Tibial nerve (tissue), 4 donors: Measurements from ENCODE around the gene TMEM239. TPM values are rescaled to one million over a fixed set of nuclear protein-coding genes. Genes with fewer than 3 reads are reported as not detected.

ENCODE experiments used
- DNase-seq, 2 donors: peaks; one replicate each; pipeline ENCODE4 v3.0.0-alpha.2; 2019; ENCODE audit warnings: low spot score in 2 of 2
- H3K27ac ChIP-seq, 4 donors: fragments of 200-600 bp; sonication (generic) in 3 of 4; one replicate each; pipeline ENCODE4 v1.5.1; 2017 to 2019; ENCODE audit warnings: mild to moderate bottlenecking in 1 of 4
- H3K27me3 ChIP-seq, 2 donors: fragments of 200-600 bp; sonication (generic) in 1 of 2; one replicate each; pipeline versions ENCODE4 v1.5.1 to v1.6.0; 2017 to 2019
- H3K36me3 ChIP-seq, 3 donors: fragments of 200-600 bp; sonication (generic); one replicate each; pipeline ENCODE4 v1.5.1; 2018 to 2019
- H3K4me1 ChIP-seq, 4 donors: fragments of 200-600 bp; sonication (generic) in 3 of 4; one replicate each; pipeline ENCODE4 v1.5.1; 2017 to 2019
- H3K4me3 ChIP-seq, 4 donors: fragments of 200-600 bp; sonication (generic) in 3 of 4; one replicate each; pipeline ENCODE4 v1.5.1; 2017 to 2019; ENCODE audit warnings: mild to moderate bottlenecking in 1 of 4, moderate library complexity in 1 of 4
- H3K9me3 ChIP-seq, 4 donors: fragments of 200-600 bp; sonication (generic) in 3 of 4; one replicate each; pipeline ENCODE4 v1.5.1; 2017 to 2019
- CTCF ChIP-seq, 5 experiments: fragments of 200-600 bp in 3 of 5; fragments of 450-650 bp in 2 of 5; sonication (generic) in 3 of 5; IDR thresholded peaks; one replicate each; pipeline ENCODE4 v1.5.1; 2016 to 2019; ENCODE audit warnings: antibody characterized with exemption in 5 of 5, mild to moderate bottlenecking in 3 of 5, moderate library complexity in 2 of 5
- EP300 ChIP-seq, 2 donors: sonication (generic); formaldehyde crosslinking; IDR thresholded peaks; one replicate each; pipeline ENCODE4 v1.6.1; 2017; ENCODE audit warnings: antibody characterized with exemption in 2 of 2, mild to moderate bottlenecking in 1 of 2
- POLR2A ChIP-seq, 2 donors: fragments of 450-650 bp; IDR thresholded peaks; one replicate each; pipeline ENCODE4 v1.6.1; 2017; ENCODE audit warnings: antibody characterized with exemption in 2 of 2, mild to moderate bottlenecking in 2 of 2, moderate library complexity in 2 of 2
- WGBS, 2 donors: methylation state at CpG; one replicate each; pipeline ENCODE4 v1.1.5; 2018; 5-methylcytosine and 5-hydroxymethylcytosine counted together
- total RNA-seq, 4 donors: library from RNA; depleted of rRNA; stranded (reverse); fragments of >200 nt; gene quantifications; one replicate each; pipeline ENCODE4 v1.1.0, GENCODE V29; 2016

Gene TMEM239
- total RNA-seq, 4 donors from 2014 or later = not detected

- TF ChIP-seq CTCF (IDR thresholded peaks at IDR 0.05) (no peak), POLR2A (IDR thresholded peaks at IDR 0.05) (no peak), EP300 (IDR thresholded peaks at IDR 0.05) (no peak)
- H3K9me3 ChIP-seq = no peaks in the 10 kb centered on the region
- no peak overlapping the region for H3K27ac ChIP-seq
- peaks cover 4 to 73% (median 4%) of the 10 kb centered on the region in 3 donors for H3K36me3 ChIP-seq
- no peaks in the 10 kb centered on the region for H3K27me3 ChIP-seq
- 96 to 98% methylated on average over 10 of the region's 10 CpGs for WGBS, 2 donors
- H3K4me3 ChIP-seq = no peak overlapping the region
- peaks cover 0 to 24% (median 0%) of the 10 kb centered on the region in 4 donors for H3K4me1 ChIP-seq
- DNase-seq = no peak
Measured at GRCh38 chr20:2865101-2865500, 48.9 kb downstream of the TMEM239 start.

DNA sequence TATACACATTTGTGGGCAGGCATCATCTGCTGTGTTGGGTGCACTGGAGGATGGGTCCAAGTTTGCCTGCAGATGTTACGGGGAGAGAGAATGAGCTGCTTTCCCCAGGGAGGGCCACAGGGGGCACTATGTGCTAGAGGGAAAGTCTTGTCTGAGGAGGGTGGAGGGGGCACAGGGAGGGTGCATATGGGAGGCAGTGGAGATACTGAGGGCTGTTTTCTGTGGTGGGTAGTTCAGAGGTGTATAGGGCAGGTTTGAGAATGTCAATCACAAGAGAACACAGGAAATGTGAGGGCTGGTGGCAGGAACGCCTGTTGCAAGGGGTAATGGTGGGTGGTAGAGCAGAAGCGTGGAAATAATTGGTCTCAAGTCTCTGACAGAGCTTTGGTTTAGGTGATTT lies 49.5 kb downstream of the TMEM239 start:
- H3K27me3 ChIP-seq = no peaks in the 10 kb centered on the region
- H3K36me3 ChIP-seq = peaks cover 4 to 68% (median 4%) of the 10 kb centered on the region in 3 donors
- no peak overlapping the region for H3K27ac ChIP-seq
- H3K9me3 ChIP-seq = no peaks in the 10 kb centered on the region
- 93% methylated on average over 3 of the region's 3 CpGs for WGBS, 2 donors
- no peak for TF ChIP-seq CTCF (IDR thresholded peaks at IDR 0.05)
- no peak for TF ChIP-seq POLR2A (IDR thresholded peaks at IDR 0.05)
- TF ChIP-seq EP300 (IDR thresholded peaks at IDR 0.05) = no peak
- DNase-seq = no peak
- peaks cover 0 to 30% (median 2%) of the 10 kb centered on the region in 4 donors for H3K4me1 ChIP-seq
- H3K4me3 ChIP-seq = no peak overlapping the region

GRCh38 chr20:2866236-2866635 lies 50.1 kb downstream of the TMEM239 start:
- WGBS, 2 donors = 90 to 98% methylated on average over 9 to 11 of the region's 11 CpGs
- H3K4me1 ChIP-seq = peaks cover 0 to 36% (median 7%) of the 10 kb centered on the region in 4 donors
- peaks cover 2 to 62% (median 4%) of the 10 kb centered on the region in 3 donors for H3K36me3 ChIP-seq

GRCh38 chr20:2867081-2867864 lies 51.1 kb downstream of the TMEM239 start:
- Histone ChIP-seq H3K36me3 (peaks cover 0 to 51% (median 4%) of the 10 kb centered on the region in 3 donors), H3K4me3 (no peak overlapping the region), H3K4me1 (peaks cover 0 to 46% (median 15%) of the 10 kb centered on the region in 4 donors), H3K9me3 (no peaks in the 10 kb centered on the region), H3K27me3 (no peaks in the 10 kb centered on the region), H3K27ac (peak overlapping the region in 1 of 4 donors; percentile 28)
- no peak for DNase-seq
- TF ChIP-seq POLR2A (IDR thresholded peaks at IDR 0.05) (no peak), EP300 (IDR thresholded peaks at IDR 0.05) (no peak), CTCF (IDR thresholded peaks at IDR 0.05) (no peak)
- WGBS, 2 donors = 42 to 49% methylated on average over 12 of the region's 12 CpGs

More at GRCh38 chr20:2866236-2866635, 50.1 kb downstream of the TMEM239 start:
- Histone ChIP-seq H3K9me3 (no peaks in the 10 kb centered on the region), H3K27me3 (no peaks in the 10 kb centered on the region), H3K4me3 (no peak overlapping the region), H3K27ac (no peak overlapping the region)
- DNase-seq = no peak
- no peak for TF ChIP-seq EP300 (IDR thresholded peaks at IDR 0.05)
- TF ChIP-seq POLR2A (IDR thresholded peaks at IDR 0.05) = no peak
- TF ChIP-seq CTCF (IDR thresholded peaks at IDR 0.05) = no peak

Other genes starting within 250 kb of the TMEM239 start
- gene NOP56, start 163.7 kb upstream of the TMEM239 start, total RNA-seq = 100 to 1,000 TPM in 1 of 4 donors, 10 to 100 TPM in 3; 80.0 to 141 (median 87.6) TPM
- 100 to 1,000 TPM; 101 to 141 (median 116) TPM for gene IDH3B, start 152.1 kb upstream of the TMEM239 start, total RNA-seq
- 10 to 100 TPM in 2 of 4 donors, 1 to 10 TPM in 2; 4.8 to 17.5 (median 10.4) TPM for gene EBF4, start 123.6 kb upstream of the TMEM239 start, total RNA-seq
- 1 to 10 TPM; 1.6 to 3.6 (median 1.9) TPM for gene CPXM1, start 15.7 kb upstream of the TMEM239 start, total RNA-seq
- not detected for gene C20orf141, start 1.4 kb upstream of the TMEM239 start, total RNA-seq
- 10 to 100 TPM; 36.8 to 84.6 (median 62.3) TPM for gene PCED1A, start 24.3 kb downstream of the TMEM239 start, total RNA-seq
- gene VPS16, start 24.4 kb downstream of the TMEM239 start, total RNA-seq = 10 to 100 TPM; 17.9 to 51.3 (median 31.9) TPM
- gene PTPRA, start 57.1 kb downstream of the TMEM239 start, total RNA-seq = 100 to 1,000 TPM in 1 of 4 donors, 10 to 100 TPM in 3; 46.3 to 119 (median 67.4) TPM
- 1 to 10 TPM in 1 of 4 donors, not detected in 3; 4.6 TPM for gene GNRH2, start 227.3 kb downstream of the TMEM239 start, total RNA-seq
- 10 to 100 TPM; 43.2 to 87.9 (median 59.5) TPM for gene MRPS26, start 229.7 kb downstream of the TMEM239 start, total RNA-seq